OCI-M2 (cell line): ENCODE measurements around the gene SMIM10L1.

ENCODE experiments used
- DNase-seq: peaks from one replicate; lab custom pipeline; 2025; ENCODE audit not compliant: unreplicated experiment; lab: John Stamatoyannopoulos, UW

The SMIM10L1 gene

DNA sequence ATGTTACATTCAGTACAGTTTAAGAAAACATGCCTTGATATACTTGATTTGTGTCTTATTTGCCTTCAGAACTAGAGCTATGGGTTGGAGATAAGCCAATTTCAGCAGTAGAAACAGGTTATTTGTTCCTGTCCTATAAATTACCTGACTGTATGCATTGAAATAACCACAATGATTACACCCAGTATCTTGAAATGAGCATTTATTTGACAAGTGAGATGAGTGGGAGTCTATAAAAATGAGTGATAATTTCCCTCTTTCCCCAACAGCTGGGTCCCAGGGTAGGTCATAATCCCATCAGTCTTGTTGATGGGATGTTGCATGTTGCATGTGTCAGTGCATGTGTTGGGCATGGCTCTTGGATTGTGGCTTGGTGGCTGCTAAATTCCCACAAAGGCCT is 12.0 kb downstream of the SMIM10L1 start:
- DNase-seq: no peak

DNA sequence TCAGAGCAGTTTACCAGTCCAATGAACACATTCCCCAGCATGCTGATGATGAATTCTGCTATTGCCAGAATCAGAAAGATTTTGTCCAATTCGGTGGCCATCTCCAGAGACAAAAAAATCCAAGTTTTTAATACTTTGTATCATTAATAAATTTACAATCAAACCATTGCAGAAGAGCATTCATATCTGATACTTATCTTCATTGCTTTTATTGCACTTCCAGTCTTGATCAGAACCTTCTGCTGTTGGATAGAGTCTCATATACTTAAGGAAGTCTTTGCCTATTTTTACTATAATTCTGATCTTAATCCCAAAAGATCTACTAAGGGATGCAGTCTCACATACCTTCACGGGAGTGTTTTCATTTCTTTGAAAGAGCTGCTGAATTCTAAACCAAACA is 15.8 kb downstream of the SMIM10L1 start, which contains the start of gene TAS2R42:
Gene TAS2R42, minus strand, starts transcription at position 101 of the 400 bp plus-strand sequence. Its CDS starts 0 bp downstream, at position 101.
- no peak for DNase-seq

DNA sequence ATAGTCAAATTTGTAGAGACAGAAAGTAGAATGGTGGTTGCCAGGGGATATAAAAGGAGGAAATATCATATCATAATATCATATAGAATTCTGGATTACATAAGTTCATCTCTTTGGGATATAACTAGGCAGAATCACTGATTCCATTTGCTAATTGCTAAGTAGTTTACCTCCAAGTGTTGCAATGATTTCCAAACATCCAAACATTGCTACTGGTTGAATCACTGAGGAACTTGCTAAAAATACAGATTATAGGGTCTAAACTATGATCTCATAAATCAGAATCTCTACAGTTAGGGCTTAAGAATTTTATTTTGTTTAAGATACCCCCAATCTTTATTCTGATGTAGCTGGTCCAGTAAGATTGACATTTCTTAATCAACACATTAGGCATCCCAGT is 31.8 kb downstream of the SMIM10L1 start:
- DNase-seq: no peak

DNA sequence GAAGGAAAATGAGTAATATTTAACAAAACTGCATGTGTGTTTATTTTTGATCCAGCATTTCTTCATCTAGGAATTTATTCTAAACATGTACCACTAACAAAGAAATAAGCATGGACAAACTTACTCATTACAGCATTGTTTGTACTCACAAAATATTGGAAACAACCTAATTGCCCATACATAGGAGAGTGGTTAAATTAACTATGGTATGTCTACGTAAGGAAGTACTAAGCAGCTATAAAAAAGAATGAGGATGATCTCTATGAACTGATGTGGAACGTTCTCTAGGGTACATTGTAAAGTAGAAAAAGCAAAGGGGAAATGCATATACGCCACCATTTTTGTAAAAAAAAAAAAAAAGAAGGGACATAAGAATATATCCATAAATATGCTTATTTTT is 33.2 kb downstream of the SMIM10L1 start:
- no peak for DNase-seq

DNA sequence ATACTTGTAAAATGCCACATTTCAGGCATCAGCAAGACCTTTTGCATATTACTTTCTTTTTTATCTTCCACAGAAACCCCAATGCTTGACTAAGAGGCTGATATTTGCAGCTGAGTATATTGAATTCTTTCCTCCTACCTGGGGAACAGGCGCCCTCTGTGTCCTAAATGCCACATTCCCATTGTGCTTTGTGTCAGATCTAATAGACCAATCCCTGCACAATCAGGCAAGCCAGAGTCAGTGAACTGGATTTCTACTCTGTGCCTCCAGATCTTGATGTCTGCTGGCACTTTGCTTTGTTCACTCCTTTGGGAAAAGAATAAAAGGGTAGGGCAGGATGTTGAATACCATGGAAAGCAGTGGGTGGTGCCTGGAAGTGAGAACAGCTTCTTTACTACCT is 38.1 kb downstream of the SMIM10L1 start:
- no peak for DNase-seq
